ENCODE measurements around the gene SPAG9. TPM values are rescaled to one million over a fixed set of nuclear protein-coding genes. Genes with fewer than 3 reads are reported as not detected.
"Not testable (repeated sequence)": the region's sequence is repeated elsewhere in the genome, so short reads cannot be mapped to it uniquely, and the experiment has no call there.

SPAG9 gene
- total RNA-seq, 4 donors from 2014 or later, result 85.2 to 110 (median 94.3) TPM

GRCh38 chr17:51115179-51115578, 5.5 kb downstream of the SPAG9 start:
- no peak for ATAC-seq
- 78 to 85% methylated on average over 1 to 3 of the region's 4 CpGs for WGBS, 2 donors (ENCODE audit: low coverage in 1 of 2)
- H3K27me3 ChIP-seq, result no peaks in the 10 kb centered on the region
- TF ChIP-seq EP300 (IDR thresholded peaks at IDR 0.05) (no peak), POLR2A (IDR thresholded peaks at IDR 0.05) (no peak), POLR2AphosphoS5 (IDR thresholded peaks at IDR 0.05) (no peak)
- TF ChIP-seq, protein P1, sequence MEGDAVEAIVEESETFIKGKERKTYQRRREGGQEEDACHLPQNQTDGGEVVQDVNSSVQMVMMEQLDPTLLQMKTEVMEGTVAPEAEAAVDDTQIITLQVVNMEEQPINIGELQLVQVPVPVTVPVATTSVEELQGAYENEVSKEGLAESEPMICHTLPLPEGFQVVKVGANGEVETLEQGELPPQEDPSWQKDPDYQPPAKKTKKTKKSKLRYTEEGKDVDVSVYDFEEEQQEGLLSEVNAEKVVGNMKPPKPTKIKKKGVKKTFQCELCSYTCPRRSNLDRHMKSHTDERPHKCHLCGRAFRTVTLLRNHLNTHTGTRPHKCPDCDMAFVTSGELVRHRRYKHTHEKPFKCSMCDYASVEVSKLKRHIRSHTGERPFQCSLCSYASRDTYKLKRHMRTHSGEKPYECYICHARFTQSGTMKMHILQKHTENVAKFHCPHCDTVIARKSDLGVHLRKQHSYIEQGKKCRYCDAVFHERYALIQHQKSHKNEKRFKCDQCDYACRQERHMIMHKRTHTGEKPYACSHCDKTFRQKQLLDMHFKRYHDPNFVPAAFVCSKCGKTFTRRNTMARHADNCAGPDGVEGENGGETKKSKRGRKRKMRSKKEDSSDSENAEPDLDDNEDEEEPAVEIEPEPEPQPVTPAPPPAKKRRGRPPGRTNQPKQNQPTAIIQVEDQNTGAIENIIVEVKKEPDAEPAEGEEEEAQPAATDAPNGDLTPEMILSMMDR (IDR thresholded peaks at IDR 0.05), result no peak
- peaks cover 0 to 84% (median 25%) of the 10 kb centered on the region in 3 donors for H3K4me1 ChIP-seq
- H3K27ac ChIP-seq, result no peak overlapping the region
- peaks cover 0 to 5% of the 10 kb centered on the region in 2 donors for H3K36me3 ChIP-seq
- H3K9me3 ChIP-seq, result no peaks in the 10 kb centered on the region
- no peak overlapping the region for H3K4me3 ChIP-seq

DNA sequence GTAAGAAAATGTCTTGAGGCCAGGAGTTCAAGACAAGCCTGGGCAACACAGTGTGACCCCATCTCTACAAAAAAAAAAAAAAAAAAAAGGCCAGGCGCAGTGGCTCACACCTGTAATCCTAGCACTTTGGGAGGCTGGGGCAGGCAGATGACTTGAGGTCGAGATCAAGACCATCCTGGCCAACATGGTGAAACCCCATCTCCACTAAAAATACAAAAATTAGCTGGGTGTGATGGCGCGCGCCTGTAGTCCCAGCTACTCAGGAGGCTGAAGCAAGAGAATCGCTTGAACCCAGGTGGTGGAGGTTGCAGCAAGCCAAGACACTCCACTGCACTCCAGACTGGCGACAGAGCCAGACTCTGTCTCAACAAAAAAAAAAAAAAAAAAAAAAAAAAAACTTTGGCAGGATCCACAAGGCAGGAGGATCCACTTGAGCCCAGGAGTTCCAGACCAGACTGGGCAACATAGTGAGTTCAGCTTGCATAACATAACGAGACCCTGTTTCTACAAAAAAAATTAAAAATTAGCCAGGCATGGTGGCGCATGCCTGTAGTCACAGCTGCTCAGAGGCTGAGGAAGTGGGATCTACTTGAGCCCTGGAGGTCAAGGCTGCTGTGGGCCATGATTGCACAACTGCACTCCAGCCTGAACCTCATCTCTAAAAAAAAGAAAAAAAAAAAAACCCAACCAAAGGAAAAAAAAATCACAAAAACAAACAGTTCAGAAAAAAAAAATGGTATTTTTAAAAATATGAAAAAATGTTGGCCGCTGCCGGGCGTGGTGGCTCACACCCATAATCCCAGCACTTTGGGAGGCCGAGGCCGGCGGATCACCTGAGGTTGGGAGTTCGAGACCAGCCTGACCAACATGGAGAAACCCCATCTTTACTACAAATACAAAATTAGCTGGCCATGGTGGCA, 8.1 kb downstream of the SPAG9 start:
- not testable (repeated sequence) for H3K27me3 ChIP-seq, H3K36me3 ChIP-seq, H3K9me3 ChIP-seq, H3K4me3 ChIP-seq
- Histone ChIP-seq H3K27ac (peak overlapping the region in 2 of 4 donors; percentile 26 to 54), H3K4me1 (peaks cover 0 to 72% (median 7%) of the 10 kb centered on the region in 3 donors)
- WGBS, 2 donors (ENCODE audit: low coverage in 1 of 2), result 67 to 73% methylated on average over 7 to 9 of the region's 16 CpGs
- ATAC-seq, result peak; percentile 93

DNA sequence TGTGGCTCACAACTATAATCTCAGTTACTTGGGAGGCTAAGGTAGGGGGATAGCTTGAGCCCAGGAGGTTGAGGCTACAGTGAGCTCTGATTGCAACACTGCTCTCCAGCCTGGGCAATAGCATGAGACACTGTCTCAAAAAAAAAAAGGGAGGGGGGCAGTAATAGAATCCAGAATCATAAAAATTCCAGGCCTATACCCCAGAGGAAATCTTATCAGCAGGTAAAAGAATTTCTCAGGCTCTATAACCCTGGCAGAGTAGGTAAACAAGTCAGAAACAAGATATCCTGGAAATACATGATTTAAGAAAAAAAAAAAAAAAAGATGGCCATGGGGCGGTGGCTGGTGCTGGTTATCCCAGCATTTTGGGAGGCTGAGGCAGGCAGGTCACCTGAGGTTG, 12.9 kb downstream of the SPAG9 start:
- Histone ChIP-seq H3K27me3 (no peaks in the 10 kb centered on the region), H3K4me1 (peaks cover 3 to 68% (median 5%) of the 10 kb centered on the region in 3 donors), H3K4me3 (no peak overlapping the region), H3K27ac (no peak overlapping the region), H3K9me3 (no peaks in the 10 kb centered on the region), H3K36me3 (peaks cover 0 to 5% of the 10 kb centered on the region in 2 donors)
- WGBS, 2 donors (ENCODE audit: low coverage in 1 of 2), result 86% methylated on average over 1 of the region's 1 CpG; no CpG with 5 or more reads in 1 of the 2 donors
- TF ChIP-seq POLR2A (IDR thresholded peaks at IDR 0.05) (no peak), EP300 (IDR thresholded peaks at IDR 0.05) (no peak), POLR2AphosphoS5 (IDR thresholded peaks at IDR 0.05) (no peak)
- TF ChIP-seq, protein P1 (IDR thresholded peaks at IDR 0.05), result no peak
- no peak for ATAC-seq

DNA sequence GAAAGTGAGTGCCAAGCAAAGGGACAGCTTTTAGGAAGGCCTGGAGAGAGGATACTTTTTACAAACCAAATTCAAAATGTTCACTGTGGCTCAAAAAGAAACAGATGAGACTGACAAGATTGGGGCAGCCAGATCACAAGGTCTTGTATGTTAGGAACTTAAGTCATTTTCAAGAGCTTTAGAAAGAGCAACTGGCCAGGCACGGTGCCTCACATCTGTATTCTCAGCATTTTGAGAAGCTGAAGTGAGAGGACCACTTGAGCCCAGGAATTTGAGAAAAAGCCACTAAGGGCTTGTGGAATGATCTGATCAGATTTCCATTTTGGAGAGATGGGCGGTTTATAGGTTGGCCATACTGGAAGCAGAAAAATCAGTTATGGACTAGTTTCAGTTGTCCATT, 17.2 kb downstream of the SPAG9 start:
- ATAC-seq, result no peak
- 64 to 86% methylated on average over 2 of the region's 2 CpGs for WGBS, 2 donors (ENCODE audit: low coverage in 1 of 2)

DNA sequence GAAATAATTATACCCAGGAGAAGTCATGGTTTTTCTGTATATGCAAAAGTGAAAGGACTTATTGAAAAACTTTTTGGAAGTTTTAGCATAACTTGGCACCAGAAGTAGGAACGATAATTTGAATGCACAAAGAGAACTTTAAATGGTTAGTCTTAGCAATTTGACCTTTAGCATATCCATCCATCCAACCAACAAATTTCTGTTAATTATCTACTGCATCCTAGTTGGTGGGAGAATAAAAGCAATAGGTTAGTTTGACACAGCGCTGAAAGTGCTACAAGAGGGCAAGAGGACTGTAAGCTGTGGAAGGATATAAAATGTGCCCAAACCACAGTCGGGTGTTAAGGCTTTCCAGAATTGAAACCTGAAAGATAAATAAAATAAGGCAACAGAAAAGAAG, 17.6 kb downstream of the SPAG9 start:
- Histone ChIP-seq H3K27ac (peak overlapping the region in 1 of 4 donors; percentile 36), H3K27me3 (no peaks in the 10 kb centered on the region), H3K9me3 (no peaks in the 10 kb centered on the region), H3K36me3 (no peaks in the 10 kb centered on the region), H3K4me1 (peaks cover 3 to 81% (median 9%) of the 10 kb centered on the region in 3 donors), H3K4me3 (no peak overlapping the region)
- TF ChIP-seq EP300 (IDR thresholded peaks at IDR 0.05) (no peak), POLR2AphosphoS5 (IDR thresholded peaks at IDR 0.05) (no peak), POLR2A (IDR thresholded peaks at IDR 0.05) (no peak)
- TF ChIP-seq, protein P1 (IDR thresholded peaks at IDR 0.05), result no peak
- 32 to 33% methylated on average over 3 of the region's 3 CpGs for WGBS, 2 donors (ENCODE audit: low coverage in 1 of 2)
- ATAC-seq, result no peak

More for the DNA sequence above, 17.2 kb downstream of the SPAG9 start:
- Histone ChIP-seq H3K36me3 (no peaks in the 10 kb centered on the region), H3K27me3 (no peaks in the 10 kb centered on the region), H3K27ac (peak overlapping the region in 1 of 4 donors; percentile 36), H3K4me3 (no peak overlapping the region), H3K4me1 (peaks cover 3 to 81% (median 9%) of the 10 kb centered on the region in 3 donors), H3K9me3 (no peaks in the 10 kb centered on the region)
- TF ChIP-seq EP300 (IDR thresholded peaks at IDR 0.05), result no peak
- TF ChIP-seq, protein P1 (IDR thresholded peaks at IDR 0.05), result no peak
- no peak for TF ChIP-seq POLR2AphosphoS5 (IDR thresholded peaks at IDR 0.05)
- TF ChIP-seq POLR2A (IDR thresholded peaks at IDR 0.05), result no peak
